Measurements from ENCODE around the gene TTC32. TPM values are rescaled to one million over a fixed set of nuclear protein-coding genes. Genes with fewer than 3 reads are reported as not detected.

The TTC32 gene
- total RNA-seq, 2 donors from 2014 or later = 16.6 to 20.6 TPM

DNA sequence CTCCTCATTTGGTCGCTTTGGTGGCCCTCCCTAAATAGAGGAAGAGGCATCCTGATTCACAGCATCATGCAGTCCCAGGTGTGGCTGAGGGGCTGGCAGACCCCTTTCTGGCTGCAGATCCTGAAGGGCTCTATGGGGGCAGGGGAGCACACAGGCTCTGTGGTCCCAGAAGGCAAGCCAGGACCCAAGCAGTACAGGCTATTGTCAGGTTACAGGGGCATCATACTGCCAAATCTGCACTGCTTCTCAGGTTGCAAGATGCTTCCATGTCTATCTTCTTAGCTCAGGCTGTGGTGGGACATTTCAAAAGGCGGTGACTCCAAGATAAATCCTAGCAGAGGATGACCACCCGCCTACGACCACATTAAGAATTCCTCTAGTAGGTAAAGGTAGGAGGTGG, 54.3 kb downstream of the TTC32 start:
- intact Hi-C loops (cut with DNase I) = no loop called here
- H3K36me3 ChIP-seq = no peaks in the 10 kb centered on the region
- no peak for DNase-seq (ENCODE audit: low spot score)
- no peaks in the 10 kb centered on the region for H3K9me3 ChIP-seq
- 100% methylated on average over 4 of the region's 4 CpGs for WGBS
- H3K27me3 ChIP-seq (replicated peaks; ENCODE audit: insufficient read depth) = no peaks in the 10 kb centered on the region
- H3K4me1 ChIP-seq (replicated peaks) = no peaks in the 10 kb centered on the region
- TF ChIP-seq, protein P1, sequence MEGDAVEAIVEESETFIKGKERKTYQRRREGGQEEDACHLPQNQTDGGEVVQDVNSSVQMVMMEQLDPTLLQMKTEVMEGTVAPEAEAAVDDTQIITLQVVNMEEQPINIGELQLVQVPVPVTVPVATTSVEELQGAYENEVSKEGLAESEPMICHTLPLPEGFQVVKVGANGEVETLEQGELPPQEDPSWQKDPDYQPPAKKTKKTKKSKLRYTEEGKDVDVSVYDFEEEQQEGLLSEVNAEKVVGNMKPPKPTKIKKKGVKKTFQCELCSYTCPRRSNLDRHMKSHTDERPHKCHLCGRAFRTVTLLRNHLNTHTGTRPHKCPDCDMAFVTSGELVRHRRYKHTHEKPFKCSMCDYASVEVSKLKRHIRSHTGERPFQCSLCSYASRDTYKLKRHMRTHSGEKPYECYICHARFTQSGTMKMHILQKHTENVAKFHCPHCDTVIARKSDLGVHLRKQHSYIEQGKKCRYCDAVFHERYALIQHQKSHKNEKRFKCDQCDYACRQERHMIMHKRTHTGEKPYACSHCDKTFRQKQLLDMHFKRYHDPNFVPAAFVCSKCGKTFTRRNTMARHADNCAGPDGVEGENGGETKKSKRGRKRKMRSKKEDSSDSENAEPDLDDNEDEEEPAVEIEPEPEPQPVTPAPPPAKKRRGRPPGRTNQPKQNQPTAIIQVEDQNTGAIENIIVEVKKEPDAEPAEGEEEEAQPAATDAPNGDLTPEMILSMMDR (IDR thresholded peaks at IDR 0.05) = no peak
- TF ChIP-seq POLR2AphosphoS5 (IDR thresholded peaks at IDR 0.05) (no peak), POLR2A (IDR thresholded peaks at IDR 0.05) (no peak)
- H3K27ac ChIP-seq = no peak overlapping the region
- H3K4me3 ChIP-seq = no peak overlapping the region

Other genes with a start within 250 kb of the TTC32 start
- gene WDR35, start 88.1 kb upstream of the TTC32 start, total RNA-seq = 10 to 100 TPM in 1 of 2 donors, 1 to 10 TPM in 1; 9.2 to 10.1 TPM
- 1 to 10 TPM; 1.2 to 2.9 TPM for gene MATN3, start 110.7 kb upstream of the TTC32 start, total RNA-seq
- 100 to 1,000 TPM; 142 to 340 TPM for gene LAPTM4A, start 149.6 kb upstream of the TTC32 start, total RNA-seq

All from prostate gland (tissue), 2 donors.